HG03342 (cell line): ENCODE data around the gene LTA.

Experiments used
- ATAC-seq: cut with Tn5 transposase; IDR thresholded peaks from one replicate; pipeline ENCODE4 v1.9.1; 2021; ENCODE audit warnings: mild to moderate bottlenecking, moderate library complexity; ENCODE audit not compliant: unreplicated experiment

LTA gene

DNA sequence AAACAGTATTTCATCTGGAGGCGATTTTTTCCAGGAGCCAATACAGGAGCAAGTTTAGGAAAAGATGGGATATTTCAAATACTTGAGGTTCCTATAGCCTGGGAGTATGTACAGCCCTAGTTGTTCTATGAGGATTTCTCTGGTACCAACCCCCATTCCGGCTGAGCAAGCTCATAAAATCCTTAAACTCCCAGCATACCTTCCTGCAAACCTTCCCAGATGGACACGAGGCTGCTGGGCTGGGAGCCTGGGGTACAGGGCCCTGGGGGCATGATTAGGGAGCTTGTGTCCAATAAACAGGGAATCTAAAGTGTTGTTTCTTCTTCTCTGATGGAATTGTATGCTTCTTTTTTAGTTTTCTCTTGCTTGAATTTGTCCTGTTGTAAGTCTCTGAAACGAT is 49.9 kb downstream of the LTA start:
- no peak for ATAC-seq

DNA sequence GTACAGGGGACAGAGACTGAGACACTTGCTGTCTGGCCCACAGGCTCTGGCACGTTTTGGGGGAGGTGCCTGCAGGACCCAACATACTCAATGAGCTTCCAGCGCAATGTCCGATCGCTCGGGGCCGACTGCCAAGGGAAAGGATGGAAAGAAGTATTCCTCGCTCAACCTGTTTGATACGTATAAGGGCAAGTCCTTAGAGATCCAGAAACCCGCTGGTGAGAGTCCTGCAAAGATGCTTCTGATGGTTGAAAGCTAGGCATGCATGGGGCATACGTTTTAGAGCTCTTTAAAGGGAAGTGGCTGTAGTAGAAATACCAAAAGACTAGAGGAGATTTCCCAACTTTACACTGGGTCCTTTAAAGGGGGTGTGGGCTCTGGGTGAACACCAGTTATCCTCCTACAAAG is 50.6 kb downstream of the LTA start:
- no peak for ATAC-seq
